AG09309 (cell line): ENCODE measurements around the gene PLAC9.

ENCODE experiments used
- DNase-seq: peaks from one replicate; pipeline ENCODE4 v3.0.0-alpha.2; 2010; ENCODE audit warnings: low read depth
- H3K4me3 ChIP-seq: 2 replicates; pipeline ENCODE4 v1.5.1; 2011; ENCODE audit warnings: mild to moderate bottlenecking, low read depth, low read length, moderate library complexity; ENCODE audit not compliant: control insufficient read depth
- CTCF ChIP-seq: IDR thresholded peaks from 2 replicates; pipeline ENCODE4 v1.5.1; 2011; ENCODE audit warnings: mild to moderate bottlenecking, low read depth, low read length, inconsistent platforms; ENCODE audit not compliant: insufficient read depth, control insufficient read depth; ENCODE audit errors: missing control alignments

The PLAC9 gene

DNA sequence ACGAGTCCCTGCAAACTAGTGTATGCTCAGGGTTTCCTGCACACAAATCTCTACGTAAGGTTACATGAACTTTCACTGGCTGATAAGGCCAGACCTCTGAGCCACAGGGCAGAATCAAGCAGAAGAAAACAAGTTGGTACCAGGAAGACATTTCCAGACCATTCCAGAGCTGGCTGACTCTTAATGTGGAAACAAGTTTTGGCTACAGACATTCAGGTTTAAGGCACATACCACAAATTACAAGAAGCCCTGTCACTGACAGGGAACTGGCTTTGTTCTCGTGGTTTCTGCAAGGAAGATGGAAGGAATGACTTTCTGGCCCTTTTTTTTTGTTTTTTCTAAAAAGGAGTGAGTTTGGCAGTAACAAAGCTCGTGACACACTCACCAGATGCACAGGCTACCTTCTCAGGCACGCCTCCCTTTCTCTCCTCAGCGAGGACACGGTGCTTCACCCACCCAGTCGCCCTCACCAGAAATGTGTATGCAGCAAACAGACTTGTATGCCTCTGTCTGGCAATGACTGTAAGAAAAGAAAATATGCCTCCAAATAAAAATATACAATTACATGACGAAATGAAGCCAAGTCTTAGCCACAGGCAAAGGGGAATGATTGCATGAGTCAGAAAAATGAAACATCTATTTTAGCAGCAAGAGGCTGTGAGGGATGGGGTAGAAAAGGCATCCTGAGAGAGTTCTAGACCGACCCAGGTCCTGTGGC, 22.6 kb downstream of the PLAC9 start:
- TF ChIP-seq CTCF: no peak

GRCh38 chr10:80155696-80156215, 23.2 kb downstream of the PLAC9 start:
- no peak for DNase-seq
- no peak overlapping the region for H3K4me3 ChIP-seq
- TF ChIP-seq CTCF: no peak

More for the DNA sequence above, 22.6 kb downstream of the PLAC9 start:
- DNase-seq: peak; percentile 85
- no peak overlapping the region for H3K4me3 ChIP-seq

GRCh38 chr10:80156216-80156615, 23.7 kb downstream of the PLAC9 start:
- TF ChIP-seq CTCF: no peak
- H3K4me3 ChIP-seq: no peak overlapping the region
- no peak for DNase-seq

DNA sequence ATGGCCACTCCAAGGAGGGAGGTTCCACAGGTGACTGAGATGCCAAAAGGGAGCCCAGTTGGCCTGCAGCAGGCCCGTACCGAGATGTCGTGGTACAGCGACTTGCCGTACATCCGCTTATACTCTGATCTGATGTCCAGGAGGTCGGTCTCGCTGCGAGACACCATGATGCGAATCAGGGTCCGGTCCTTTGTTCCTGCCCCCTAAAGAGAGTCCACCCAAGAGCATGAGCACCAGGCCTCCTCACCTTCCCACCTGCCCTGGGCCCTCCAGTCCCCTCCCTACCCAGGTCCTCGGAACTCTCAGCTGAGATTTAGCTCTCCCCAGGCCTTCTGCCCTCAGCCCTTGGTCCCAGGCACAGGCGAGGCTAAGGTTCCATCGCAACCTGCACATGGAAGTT, 25.0 kb downstream of the PLAC9 start:
- TF ChIP-seq CTCF: no peak
- DNase-seq: no peak
- no peak overlapping the region for H3K4me3 ChIP-seq

DNA sequence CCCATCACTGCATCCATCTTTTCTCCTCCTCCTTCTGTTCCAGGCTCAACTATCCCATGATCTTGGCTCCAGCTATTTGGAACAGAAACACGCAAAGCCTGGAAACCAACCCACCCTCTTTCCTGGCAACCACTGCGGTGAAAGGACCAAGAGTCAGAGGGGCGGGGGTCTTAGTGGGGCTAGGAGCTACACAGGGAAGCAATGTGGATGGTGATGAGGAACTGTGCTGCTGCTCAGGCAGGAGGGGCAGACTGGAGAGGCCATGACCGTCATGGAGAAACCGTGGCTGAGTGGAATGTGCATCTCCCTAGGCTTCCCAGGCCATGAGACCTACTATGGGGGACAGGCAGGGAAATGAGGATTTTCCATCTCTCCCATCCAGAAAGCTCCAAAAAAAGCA, 25.6 kb downstream of the PLAC9 start:
- H3K4me3 ChIP-seq: no peak overlapping the region
- no peak for TF ChIP-seq CTCF
- no peak for DNase-seq

DNA sequence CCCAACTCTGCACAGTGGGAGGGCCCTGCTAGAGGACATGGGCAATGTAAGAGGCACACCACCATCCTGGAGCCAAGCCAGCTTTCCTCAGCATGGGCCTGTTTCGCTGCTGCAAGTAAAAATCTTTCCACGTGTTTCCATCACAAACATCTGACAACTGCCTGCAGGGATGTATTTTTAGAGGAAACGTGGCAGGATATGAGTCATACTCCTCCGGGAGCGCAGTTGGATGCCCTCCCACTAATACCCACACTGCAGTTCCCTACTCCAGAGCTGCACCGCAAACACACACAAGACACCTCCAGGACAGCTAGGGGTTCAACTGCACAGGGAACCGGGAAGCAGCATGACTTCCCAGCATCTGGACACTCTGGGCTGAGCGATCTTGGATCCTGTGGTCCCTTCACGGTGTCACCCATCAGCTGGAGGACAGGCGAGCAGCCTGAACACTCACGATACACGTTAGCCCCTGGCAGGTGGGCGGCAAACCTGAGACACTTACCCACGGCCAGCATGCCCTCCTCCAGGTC, 26.1 kb downstream of the PLAC9 start:
- H3K4me3 ChIP-seq: no peak overlapping the region
- DNase-seq: peak; percentile 97
- TF ChIP-seq CTCF: peak; percentile 7
